PFSK-1 (cell line): ENCODE data around the gene NFATC3.

Experiments
- SIN3A ChIP-seq: IDR thresholded peaks from 2 replicates; pipeline ENCODE4 v1.6.1; 2012; ENCODE audit warnings: mild to moderate bottlenecking, low read length, moderate library complexity, borderline replicate concordance; ENCODE audit not compliant: insufficient read depth
- TF ChIP-seq, protein P1 (sequence below), 2 experiments: IDR thresholded peaks; 2 replicates each; pipeline versions ENCODE4 v1.6.1 to v1.8.0; 2011 to 2012; ENCODE audit warnings: low read depth in 2 of 2, low read length in 2 of 2, control low read depth in 1 of 2, inconsistent platforms in 1 of 2, mild to moderate bottlenecking in 1 of 2, moderate library complexity in 1 of 2; ENCODE audit not compliant: insufficient read depth in 1 of 2

DNA sequence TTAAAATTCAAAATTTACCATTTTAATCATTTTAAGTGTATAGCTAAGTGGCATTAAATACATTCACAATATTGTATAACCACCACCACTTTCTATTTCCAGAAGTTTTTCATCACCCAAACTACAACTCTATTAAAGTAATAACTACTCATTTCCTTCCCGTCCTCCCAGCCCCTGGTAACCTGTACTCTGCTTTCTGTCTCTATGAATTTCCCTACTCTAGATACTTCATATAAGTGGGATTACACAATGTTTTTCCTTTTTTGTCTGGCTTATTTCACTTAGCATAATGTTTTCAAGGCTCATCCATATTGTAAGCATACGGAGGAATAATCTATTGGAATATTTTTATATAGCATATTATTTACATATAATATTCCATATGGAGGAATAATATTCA is 121.1 kb downstream of the NFATC3 start:
- no peak for TF ChIP-seq SIN3A
- TF ChIP-seq, protein P1, sequence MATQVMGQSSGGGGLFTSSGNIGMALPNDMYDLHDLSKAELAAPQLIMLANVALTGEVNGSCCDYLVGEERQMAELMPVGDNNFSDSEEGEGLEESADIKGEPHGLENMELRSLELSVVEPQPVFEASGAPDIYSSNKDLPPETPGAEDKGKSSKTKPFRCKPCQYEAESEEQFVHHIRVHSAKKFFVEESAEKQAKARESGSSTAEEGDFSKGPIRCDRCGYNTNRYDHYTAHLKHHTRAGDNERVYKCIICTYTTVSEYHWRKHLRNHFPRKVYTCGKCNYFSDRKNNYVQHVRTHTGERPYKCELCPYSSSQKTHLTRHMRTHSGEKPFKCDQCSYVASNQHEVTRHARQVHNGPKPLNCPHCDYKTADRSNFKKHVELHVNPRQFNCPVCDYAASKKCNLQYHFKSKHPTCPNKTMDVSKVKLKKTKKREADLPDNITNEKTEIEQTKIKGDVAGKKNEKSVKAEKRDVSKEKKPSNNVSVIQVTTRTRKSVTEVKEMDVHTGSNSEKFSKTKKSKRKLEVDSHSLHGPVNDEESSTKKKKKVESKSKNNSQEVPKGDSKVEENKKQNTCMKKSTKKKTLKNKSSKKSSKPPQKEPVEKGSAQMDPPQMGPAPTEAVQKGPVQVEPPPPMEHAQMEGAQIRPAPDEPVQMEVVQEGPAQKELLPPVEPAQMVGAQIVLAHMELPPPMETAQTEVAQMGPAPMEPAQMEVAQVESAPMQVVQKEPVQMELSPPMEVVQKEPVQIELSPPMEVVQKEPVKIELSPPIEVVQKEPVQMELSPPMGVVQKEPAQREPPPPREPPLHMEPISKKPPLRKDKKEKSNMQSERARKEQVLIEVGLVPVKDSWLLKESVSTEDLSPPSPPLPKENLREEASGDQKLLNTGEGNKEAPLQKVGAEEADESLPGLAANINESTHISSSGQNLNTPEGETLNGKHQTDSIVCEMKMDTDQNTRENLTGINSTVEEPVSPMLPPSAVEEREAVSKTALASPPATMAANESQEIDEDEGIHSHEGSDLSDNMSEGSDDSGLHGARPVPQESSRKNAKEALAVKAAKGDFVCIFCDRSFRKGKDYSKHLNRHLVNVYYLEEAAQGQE (IDR thresholded peaks at IDR 0.05; ENCODE audit: insufficient read depth in 1 of 2, low read depth in 2 of 2, low read length in 2 of 2): no peak
